HG03060 (cell line): Measurements from ENCODE around the gene MAPK1IP1L.

Experiments
- ATAC-seq: cut with Tn5 transposase; IDR thresholded peaks from one replicate; pipeline ENCODE4 v1.9.1; 2021; ENCODE audit warnings: low read depth, moderate number of reproducible peaks; ENCODE audit not compliant: unreplicated experiment

Gene MAPK1IP1L

GRCh38 chr14:55118761-55119160, 67.3 kb downstream of the MAPK1IP1L start:
- ATAC-seq: no peak
